Stimulated activated CD4-positive, alpha-beta T cell treated with anti-CD3 and anti-CD28 coated beads, Interleukin-4, amount 100 ng/mL, for 1 hour (primary cell): ENCODE data around the gene OR2B2.

ENCODE experiments used
- DNase-seq: peaks from one replicate; pipeline ENCODE4 v3.0.0-alpha.2; 2020

OR2B2 gene

GRCh38 chr6:27893059-27893835, 18.9 kb downstream of the OR2B2 start:
- DNase-seq: peak; percentile 74

GRCh38 chr6:27892649-27893058, 19.5 kb downstream of the OR2B2 start:
- DNase-seq: no peak

GRCh38 chr6:27891320-27891875, 20.8 kb downstream of the OR2B2 start:
- no peak for DNase-seq

- DNase-seq: peak; percentile 44
Measured at GRCh38 chr6:27890445-27891319, 21.5 kb downstream of the OR2B2 start.

- no peak for DNase-seq
Measured at GRCh38 chr6:27889628-27890444, 22.4 kb downstream of the OR2B2 start.

- DNase-seq: no peak
Measured at GRCh38 chr6:27889275-27889627, 22.9 kb downstream of the OR2B2 start.

GRCh38 chr6:27888566-27888965, 23.6 kb downstream of the OR2B2 start:
- no peak for DNase-seq

- no peak for DNase-seq
Measured at GRCh38 chr6:27886073-27886472, 26.1 kb downstream of the OR2B2 start.

- no peak for DNase-seq
Measured at GRCh38 chr6:27883136-27883535, 29.1 kb downstream of the OR2B2 start.

GRCh38 chr6:27882624-27883023, 29.6 kb downstream of the OR2B2 start:
- DNase-seq: no peak

- DNase-seq: no peak
Measured at GRCh38 chr6:27879837-27880236, 32.4 kb downstream of the OR2B2 start.

- no peak for DNase-seq
Measured at GRCh38 chr6:27874016-27874415, 38.2 kb downstream of the OR2B2 start.

GRCh38 chr6:27873021-27873940, 38.9 kb downstream of the OR2B2 start:
- DNase-seq: peak; percentile 54

GRCh38 chr6:27872642-27873020, 39.6 kb downstream of the OR2B2 start:
- no peak for DNase-seq

GRCh38 chr6:27871924-27872638, 40.1 kb downstream of the OR2B2 start:
- peak; percentile 60 for DNase-seq

GRCh38 chr6:27870291-27870870, 41.8 kb downstream of the OR2B2 start:
- no peak for DNase-seq

GRCh38 chr6:27868311-27868710, 43.9 kb downstream of the OR2B2 start:
- DNase-seq: no peak

- DNase-seq: no peak
Measured at GRCh38 chr6:27867945-27868300, 44.3 kb downstream of the OR2B2 start.

GRCh38 chr6:27867051-27867944, 44.9 kb downstream of the OR2B2 start:
- DNase-seq: peak; percentile 57
